A673 (cell line): ENCODE results near the gene MGAT3. TPM values are rescaled to one million over a fixed set of nuclear protein-coding genes. Genes with fewer than 3 reads are reported as not detected.

Experiments used
- BruUV-seq: library from RNA; stranded (reverse); fragments of 400-500 nt; replicated peaks from 2 replicates; lab custom pipeline; 2021; lab: Mats Ljungman, UMichigan
- CTCF ChIA-PET: fragments of 300-600 bp; sonication (Branson Sonifier 250); formaldehyde crosslinking; loops from one replicate; lab custom pipeline; 2022; ENCODE audit warnings: antibody characterized with exemption; lab: Charles Lee
- POLR2A ChIA-PET: fragments of 300-600 bp; sonication (Branson Sonifier 250); formaldehyde crosslinking; loops from one replicate; lab custom pipeline; 2022; ENCODE audit warnings: antibody characterized with exemption; ENCODE audit not compliant: low non-redundant PET; lab: Charles Lee
- DNase-seq: peaks from one replicate; pipeline ENCODE4 v3.0.0-alpha.2; 2015; ENCODE audit warnings: low spot score
- H3K27ac ChIP-seq: fragments of 200-600 bp; sonication (generic); 2 replicates; pipeline ENCODE4 v1.5.1; 2016; ENCODE audit warnings: mixed run types, low read depth, mild to moderate bottlenecking, mixed read lengths, antibody characterized with exemption, low read length; ENCODE audit not compliant: poor library complexity, severe bottlenecking
- H3K27me3 ChIP-seq: fragments of 200-600 bp; sonication (generic); replicated peaks from 2 replicates; pipeline ENCODE4 v1.6.1; 2017; ENCODE audit warnings: mixed run types, low read depth, mild to moderate bottlenecking, mixed read lengths, antibody characterized with exemption, low read length; ENCODE audit not compliant: insufficient read depth, poor library complexity
- H3K36me3 ChIP-seq: fragments of 200-600 bp; sonication (generic); 2 replicates; pipeline ENCODE4 v1.6.1; 2016; ENCODE audit warnings: mixed run types, mild to moderate bottlenecking, mixed read lengths, antibody characterized with exemption, low read length; ENCODE audit not compliant: insufficient read depth, poor library complexity, severe bottlenecking
- H3K4me1 ChIP-seq: fragments of 200-600 bp; sonication (generic); 2 replicates; pipeline ENCODE4 v1.6.1; 2017; ENCODE audit warnings: mixed run types, mild to moderate bottlenecking, mixed read lengths, antibody characterized with exemption, low read length; ENCODE audit not compliant: insufficient read depth, poor library complexity, severe bottlenecking
- H3K4me3 ChIP-seq: fragments of 200-600 bp; sonication (generic); 2 replicates; pipeline ENCODE4 v1.5.1; 2016; ENCODE audit warnings: low read depth, mixed run types, mild to moderate bottlenecking, mixed read lengths, low read length; ENCODE audit not compliant: poor library complexity, severe bottlenecking
- H3K9me3 ChIP-seq: fragments of 200-600 bp; sonication (generic); 2 replicates; pipeline ENCODE4 v1.6.1; 2016; ENCODE audit warnings: mixed run types, low read depth, mild to moderate bottlenecking, mixed read lengths, antibody characterized with exemption, low read length; ENCODE audit not compliant: poor library complexity, severe bottlenecking
- EZH2 ChIP-seq: fragments of 200-600 bp; sonication (generic); IDR thresholded peaks from 2 replicates; pipeline ENCODE4 v1.6.1; 2017; ENCODE audit warnings: borderline replicate concordance, low read depth, mild to moderate bottlenecking, mixed read lengths, antibody characterized with exemption, low read length; ENCODE audit not compliant: poor library complexity, severe bottlenecking
- intact Hi-C: fragments of 100-400 bp; cut with micrococcal nuclease; formaldehyde crosslinking; loops from one replicate; pipeline ENCODE4 v1.10.0; 2022; ENCODE audit not compliant: unreplicated experiment
- total RNA-seq: library from RNA; stranded (reverse); gene quantifications from 2 replicates; pipeline ENCODE4 v1.2.3, GENCODE V29; 2021
- TF ChIP-seq, protein P1 (sequence below): fragments of 300-800, 200-600 bp; sonication (generic); conservative IDR thresholded peaks from 2 replicates; pipeline ENCODE4 v1.5.1; 2017; ENCODE audit warnings: low read depth, mild to moderate bottlenecking, antibody characterized with exemption, low read length, moderate library complexity, mixed read lengths

The MGAT3 gene
- total RNA-seq, 1 experiment from 2014 or later = 2.7 TPM

DNA sequence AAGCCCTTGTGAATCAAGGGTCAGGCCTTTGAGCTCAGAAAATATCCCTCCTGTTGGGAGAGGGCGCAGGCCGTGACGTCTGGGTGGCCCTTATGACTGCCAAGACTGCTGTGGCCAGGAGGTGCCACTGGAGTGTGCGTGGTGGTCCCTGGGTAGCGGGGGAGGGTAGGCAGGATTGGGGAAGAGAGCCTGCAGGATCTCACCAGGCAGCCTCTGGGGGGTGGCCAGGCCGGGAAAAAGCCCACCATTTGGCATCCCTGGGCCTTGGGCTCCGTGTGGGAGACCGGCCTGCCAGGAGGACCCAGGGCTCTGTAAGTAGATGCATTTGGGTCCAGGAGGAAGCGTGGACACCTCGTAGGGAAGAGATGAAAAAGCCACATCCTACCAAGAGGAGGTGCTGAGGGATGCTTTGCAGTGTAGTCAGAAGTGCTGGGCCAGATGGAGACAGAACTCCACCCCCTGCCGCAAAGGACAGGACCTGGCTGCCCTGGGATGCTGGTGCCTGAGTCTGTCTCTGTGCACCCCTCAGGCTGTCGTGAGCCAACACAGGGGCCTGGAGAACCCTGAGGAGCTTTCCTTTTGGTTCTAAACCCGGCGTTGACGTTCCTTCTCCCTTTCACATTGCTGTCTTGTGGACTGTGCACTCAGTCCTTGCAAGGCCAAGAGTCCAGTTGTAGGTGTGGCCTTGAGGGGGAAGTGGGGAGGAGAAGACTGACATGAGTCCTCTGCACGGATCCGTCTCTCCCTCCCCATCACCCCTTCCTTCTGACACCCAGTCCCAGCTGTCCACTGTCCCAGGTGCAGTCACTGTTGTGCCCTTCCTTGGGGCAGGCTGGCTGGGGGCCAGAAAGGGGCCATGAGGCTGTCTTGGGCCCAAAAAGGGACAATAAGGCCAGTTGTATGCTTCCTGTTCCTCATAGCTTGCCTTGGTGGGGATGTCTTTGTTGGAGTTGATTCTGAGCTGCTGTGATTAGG, 32.6 kb downstream of the MGAT3 start:
- ChIA-PET CTCF (no interaction called here), POLR2A (interaction anchor here (0.6 kb wide), 1 partner anchor 861 kb away, joined by 3 read pairs; no protein-coding TSS in a partner anchor)
- Histone ChIP-seq H3K4me3 (no peak overlapping the region), H3K27ac (no peak overlapping the region), H3K9me3 (no peaks in the 10 kb centered on the region), H3K27me3 (no peaks in the 10 kb centered on the region), H3K4me1 (no peaks in the 10 kb centered on the region), H3K36me3 (no peaks in the 10 kb centered on the region)
- BruUV-seq = no TSS peak
- intact Hi-C loops = no loop called here
- DNase-seq = no peak
- TF ChIP-seq EZH2 = no peak
- TF ChIP-seq, protein P1, sequence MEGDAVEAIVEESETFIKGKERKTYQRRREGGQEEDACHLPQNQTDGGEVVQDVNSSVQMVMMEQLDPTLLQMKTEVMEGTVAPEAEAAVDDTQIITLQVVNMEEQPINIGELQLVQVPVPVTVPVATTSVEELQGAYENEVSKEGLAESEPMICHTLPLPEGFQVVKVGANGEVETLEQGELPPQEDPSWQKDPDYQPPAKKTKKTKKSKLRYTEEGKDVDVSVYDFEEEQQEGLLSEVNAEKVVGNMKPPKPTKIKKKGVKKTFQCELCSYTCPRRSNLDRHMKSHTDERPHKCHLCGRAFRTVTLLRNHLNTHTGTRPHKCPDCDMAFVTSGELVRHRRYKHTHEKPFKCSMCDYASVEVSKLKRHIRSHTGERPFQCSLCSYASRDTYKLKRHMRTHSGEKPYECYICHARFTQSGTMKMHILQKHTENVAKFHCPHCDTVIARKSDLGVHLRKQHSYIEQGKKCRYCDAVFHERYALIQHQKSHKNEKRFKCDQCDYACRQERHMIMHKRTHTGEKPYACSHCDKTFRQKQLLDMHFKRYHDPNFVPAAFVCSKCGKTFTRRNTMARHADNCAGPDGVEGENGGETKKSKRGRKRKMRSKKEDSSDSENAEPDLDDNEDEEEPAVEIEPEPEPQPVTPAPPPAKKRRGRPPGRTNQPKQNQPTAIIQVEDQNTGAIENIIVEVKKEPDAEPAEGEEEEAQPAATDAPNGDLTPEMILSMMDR = no peak

DNA sequence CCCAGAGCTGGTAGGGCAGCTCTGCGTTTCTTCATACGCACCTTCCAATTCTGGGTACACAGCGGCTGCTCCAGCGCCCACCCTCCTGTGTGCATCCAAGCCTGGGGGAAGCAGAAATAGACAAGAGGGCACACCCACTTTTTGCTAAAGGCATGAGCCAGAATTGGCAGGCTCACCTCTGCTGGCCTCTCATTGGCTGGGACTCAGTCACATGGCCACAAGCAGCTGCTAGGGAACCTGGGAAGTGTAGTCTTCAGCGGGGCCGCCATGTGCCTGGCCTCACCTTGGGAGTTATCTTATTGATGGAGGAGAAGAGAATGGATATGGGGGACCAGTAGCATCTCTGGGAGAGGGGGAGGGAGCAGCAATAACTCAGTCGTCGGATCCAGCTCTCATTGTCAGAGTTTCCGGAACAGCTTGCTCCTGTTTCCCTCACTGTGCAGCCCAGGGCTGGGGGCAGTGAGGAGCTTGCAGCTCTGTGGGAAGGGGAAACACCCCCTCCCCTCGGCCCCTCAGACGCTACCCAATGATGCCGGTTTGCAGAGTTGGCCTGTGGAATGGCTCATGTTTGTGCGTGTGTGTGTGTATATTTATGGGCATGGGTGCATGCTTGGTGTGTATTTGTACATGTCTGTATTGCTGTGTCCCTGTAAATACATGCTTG, 33.5 kb downstream of the MGAT3 start:
- BruUV-seq = no TSS peak

More for the DNA sequence above, 33.5 kb downstream of the MGAT3 start:
- Histone ChIP-seq H3K9me3 (no peaks in the 10 kb centered on the region), H3K4me3 (no peak overlapping the region), H3K4me1 (no peaks in the 10 kb centered on the region), H3K27ac (no peak overlapping the region), H3K36me3 (no peaks in the 10 kb centered on the region), H3K27me3 (no peaks in the 10 kb centered on the region)
- peak; percentile 91 for DNase-seq
- TF ChIP-seq, protein P1 = no peak
- no peak for TF ChIP-seq EZH2
- ChIA-PET POLR2A (no interaction called here), CTCF (interaction anchor here (1.6 kb wide), 1 partner anchor 39 kb away, joined by 7 read pairs; no protein-coding TSS in a partner anchor)
- intact Hi-C loops = no loop called here
